Limb (tissue), 2 donors: Measurements from ENCODE around the gene C11orf16.
"Not testable (repeated sequence)": the region's sequence is repeated elsewhere in the genome, so short reads cannot be mapped to it uniquely, and the experiment has no call there.

Experiments
- DNase-seq, 2 donors: peaks; one replicate each; pipeline ENCODE4 v3.0.0-alpha.2; 2016; ENCODE audit errors: extremely low spot score in 2 of 2

Gene C11orf16

DNA sequence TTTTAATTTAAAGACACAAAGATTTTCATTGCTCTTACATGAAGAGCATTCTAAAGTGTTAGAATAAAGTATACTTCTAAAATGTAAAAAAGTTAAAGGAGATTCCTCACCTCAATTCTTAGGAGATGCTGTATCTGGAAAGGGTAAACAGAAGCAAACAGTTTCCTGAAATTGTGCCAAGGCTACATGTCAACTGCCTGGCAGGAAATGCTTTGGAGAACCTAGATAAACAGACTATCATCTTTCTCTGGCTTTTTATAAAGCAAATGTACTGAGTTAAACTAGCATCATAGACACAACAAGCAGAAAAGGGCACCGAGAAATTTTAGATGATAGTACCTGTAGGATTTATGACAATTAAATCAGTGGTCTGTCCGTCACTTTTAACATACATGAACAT, 46.4 kb downstream of the C11orf16 start:
- DNase-seq: no peak

DNA sequence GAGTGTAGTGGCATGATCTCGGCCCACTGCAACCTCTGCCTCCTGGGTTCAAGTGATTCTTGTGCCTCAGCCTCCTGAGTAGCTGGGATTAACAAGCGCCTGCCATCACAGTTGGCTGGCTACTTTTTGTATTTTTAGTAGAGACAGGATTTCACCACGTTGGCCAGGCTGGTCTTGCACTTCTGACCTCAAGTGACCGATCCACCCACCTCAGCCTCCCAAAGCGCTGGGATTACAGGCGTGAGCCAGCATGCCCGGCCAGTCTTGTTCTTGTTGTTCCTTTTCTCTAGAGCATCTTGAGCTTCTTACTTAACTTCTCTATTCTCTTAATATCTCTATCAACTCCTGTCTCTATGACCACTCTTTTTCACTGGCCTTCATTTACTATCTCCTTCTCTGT, 51.2 kb downstream of the C11orf16 start:
- DNase-seq: not testable (repeated sequence)

DNA sequence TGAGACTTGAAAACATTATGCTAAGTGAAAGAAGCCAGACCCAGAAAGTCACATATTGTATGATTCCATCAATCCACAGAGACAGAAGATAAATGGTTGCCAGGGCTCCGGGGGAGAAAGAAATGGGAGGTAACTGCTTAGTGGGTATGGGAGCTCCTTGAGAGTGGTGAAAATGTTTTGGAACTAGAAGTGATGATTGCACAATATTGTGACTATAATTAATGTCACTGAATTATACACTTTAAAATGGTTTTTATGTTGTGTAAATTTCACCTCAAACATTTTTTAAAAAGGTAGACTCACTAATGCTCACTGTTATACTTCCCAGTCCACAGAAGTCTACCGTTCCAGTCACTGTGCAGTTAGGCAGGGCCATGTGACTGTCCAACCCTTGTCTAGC, 54.0 kb downstream of the C11orf16 start:
- DNase-seq: no peak

DNA sequence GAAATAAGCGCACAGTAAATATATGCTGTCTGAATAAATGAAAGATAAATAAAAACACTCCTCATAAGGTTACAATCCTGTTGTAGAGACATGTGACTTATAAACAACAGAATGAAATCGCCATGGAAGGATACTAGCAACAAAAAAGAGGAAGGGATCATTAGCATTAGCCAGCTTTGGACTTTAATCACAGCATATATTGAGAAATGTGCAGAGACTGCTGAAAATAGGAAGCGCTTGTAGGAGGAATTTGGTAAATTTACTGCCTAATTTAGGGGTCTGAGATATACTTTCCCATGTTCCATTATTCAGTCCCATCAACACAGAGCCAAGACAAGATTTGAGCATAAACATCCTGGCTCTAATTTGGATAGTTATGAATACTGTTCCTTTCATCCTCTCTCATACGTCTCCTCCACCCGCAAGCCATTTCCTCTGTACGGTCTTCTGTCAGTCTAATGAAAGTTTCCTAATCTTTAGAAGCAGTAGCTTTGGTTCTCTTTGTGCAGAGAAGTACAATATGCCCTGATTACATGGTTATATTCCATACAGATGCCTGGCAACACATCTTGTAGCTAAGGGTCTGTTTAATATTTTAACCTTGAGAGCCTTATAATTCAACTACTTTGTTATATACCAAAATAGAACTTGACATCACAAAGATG, 58.9 kb downstream of the C11orf16 start:
- DNase-seq: no peak

DNA sequence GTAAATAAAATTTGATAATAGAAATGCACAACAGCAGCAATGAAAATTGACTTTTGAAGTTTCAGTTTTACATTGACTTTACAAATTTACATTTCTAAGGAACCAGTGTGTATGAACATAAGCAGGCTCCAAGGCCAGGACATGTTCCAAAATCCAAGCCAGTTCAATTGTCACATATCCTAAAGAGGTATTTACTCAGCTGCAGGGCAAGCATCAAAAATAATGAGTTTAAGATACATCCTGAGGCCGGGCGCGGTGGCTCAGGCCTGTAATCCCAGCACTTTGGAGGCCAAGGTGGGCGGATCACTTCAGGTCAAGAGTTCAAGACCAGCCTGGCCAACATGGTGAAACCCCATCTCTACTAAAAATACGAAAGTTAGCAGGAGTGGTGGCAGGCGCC, 60.8 kb downstream of the C11orf16 start:
- no peak for DNase-seq

DNA sequence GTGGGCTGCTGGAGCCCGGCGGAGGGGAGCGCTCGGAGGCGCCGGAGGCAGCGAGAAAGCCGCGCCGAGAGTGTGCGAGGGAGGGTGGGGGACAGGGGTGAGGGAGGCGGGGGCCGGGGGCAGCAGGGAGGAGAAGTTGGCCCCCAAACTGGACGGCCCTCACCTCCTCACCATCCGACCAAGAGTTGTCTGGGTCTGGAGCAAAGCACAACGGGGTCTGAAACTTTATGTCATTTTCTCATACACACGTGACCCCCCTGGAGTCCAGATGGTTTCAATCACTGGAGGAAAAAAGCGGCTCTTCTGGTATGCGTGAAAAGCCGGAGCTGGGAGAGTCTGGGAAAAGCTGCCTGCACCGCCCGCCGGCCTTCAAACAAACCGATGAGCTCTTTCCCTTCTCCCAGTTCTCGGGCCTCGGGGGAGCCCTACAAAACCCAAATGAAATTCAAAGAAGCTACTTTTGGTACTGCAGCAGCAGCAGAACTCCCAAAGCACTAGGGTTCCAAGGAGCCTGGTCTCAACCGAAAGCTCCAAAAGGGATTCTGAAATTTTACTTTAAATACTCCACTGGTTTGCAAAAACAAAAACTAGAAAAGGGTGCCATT, 61.5 kb downstream of the C11orf16 start:
- DNase-seq: peak in 1 of 2 donors; percentile 93

DNA sequence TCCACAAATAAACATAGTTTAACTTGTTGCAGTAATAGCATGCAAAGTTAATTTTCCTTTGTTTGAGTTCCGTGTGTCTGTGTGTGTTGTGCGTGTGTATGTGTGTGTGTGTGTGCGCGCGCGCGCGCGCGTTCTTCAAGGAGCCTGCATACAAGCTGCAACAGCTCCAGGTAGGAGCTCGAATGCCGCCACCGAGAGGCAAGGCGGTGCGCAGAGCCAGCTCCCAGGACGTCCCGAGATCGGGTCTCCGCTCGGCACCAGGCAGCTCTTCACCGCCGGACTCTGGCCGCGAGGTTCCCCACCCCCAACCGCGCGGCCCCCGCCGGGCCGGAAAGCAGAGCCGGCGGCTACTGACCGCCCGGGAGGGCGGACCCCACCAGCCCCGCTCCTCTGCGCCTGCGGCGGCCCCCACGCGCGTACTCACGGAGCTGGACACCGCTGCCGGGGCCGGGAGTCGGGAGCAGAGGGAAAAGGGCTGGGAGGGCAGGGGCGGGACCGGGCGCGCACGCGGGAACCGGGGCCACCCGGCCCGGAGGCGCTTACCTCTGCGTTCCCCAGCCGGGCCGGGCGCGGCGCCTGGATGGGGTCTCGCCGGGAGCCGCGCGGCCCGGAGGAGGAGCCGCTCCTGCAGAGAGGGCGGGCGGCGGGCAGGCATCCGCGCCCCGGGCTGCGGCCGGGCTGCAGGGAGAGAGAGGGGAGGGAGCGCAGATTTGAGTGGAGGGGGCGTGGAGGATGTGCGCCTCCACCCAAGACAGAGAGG, 62.2 kb downstream of the C11orf16 start:
- DNase-seq: peak; percentile 41 to 87
